HG03060 (cell line): Measurements from ENCODE around the gene PPP1R14C.
"Not testable (repeated sequence)": the region's sequence is repeated elsewhere in the genome, so short reads cannot be mapped to it uniquely, and the experiment has no call there.

Experiments
- ATAC-seq: cut with Tn5 transposase; IDR thresholded peaks from one replicate; pipeline ENCODE4 v1.9.1; 2021; ENCODE audit warnings: low read depth, moderate number of reproducible peaks; ENCODE audit not compliant: unreplicated experiment

The PPP1R14C gene

GRCh38 chr6:150241756-150242155 lies 98.9 kb downstream of the PPP1R14C start:
- ATAC-seq, result not testable (repeated sequence)

- ATAC-seq, result no peak
These were observed 100.9 kb downstream of the PPP1R14C start for GRCh38 chr6:150243620-150244314.

- ATAC-seq, result no peak
These were observed 102.5 kb downstream of the PPP1R14C start for GRCh38 chr6:150245148-150245935.

- no peak for ATAC-seq
These were observed 105.0 kb downstream of the PPP1R14C start for GRCh38 chr6:150247803-150248202.

- no peak for ATAC-seq
These were observed 105.5 kb downstream of the PPP1R14C start for GRCh38 chr6:150248300-150248699.

- no peak for ATAC-seq
These were observed 106.4 kb downstream of the PPP1R14C start for GRCh38 chr6:150249261-150249660.

- ATAC-seq, result no peak
These were observed 108.0 kb downstream of the PPP1R14C start for GRCh38 chr6:150250826-150251225.

GRCh38 chr6:150251566-150252186 lies 108.8 kb downstream of the PPP1R14C start:
- ATAC-seq, result no peak

GRCh38 chr6:150252714-150253444 lies 110.0 kb downstream of the PPP1R14C start:
- no peak for ATAC-seq

GRCh38 chr6:150253489-150253888 lies 110.6 kb downstream of the PPP1R14C start:
- ATAC-seq, result no peak

GRCh38 chr6:150254770-150255169 lies 111.9 kb downstream of the PPP1R14C start:
- no peak for ATAC-seq

GRCh38 chr6:150255840-150256239 lies 113.0 kb downstream of the PPP1R14C start:
- ATAC-seq, result no peak

GRCh38 chr6:150256618-150257272 lies 113.9 kb downstream of the PPP1R14C start:
- ATAC-seq, result no peak

- ATAC-seq, result no peak
These were observed 115.5 kb downstream of the PPP1R14C start for GRCh38 chr6:150258381-150258780.

GRCh38 chr6:150260931-150261330 lies 118.1 kb downstream of the PPP1R14C start:
- no peak for ATAC-seq

GRCh38 chr6:150261997-150262697 lies 119.3 kb downstream of the PPP1R14C start:
- ATAC-seq, result no peak

GRCh38 chr6:150263765-150264404 lies 121.0 kb downstream of the PPP1R14C start:
- no peak for ATAC-seq

- ATAC-seq, result no peak
These were observed 123.5 kb downstream of the PPP1R14C start for GRCh38 chr6:150266309-150266708.
